GM12865 (cell line): ENCODE measurements around the gene HOMER2.

ENCODE experiments used
- DNase-seq: peaks from one replicate; pipeline ENCODE4 v3.0.0; 2010; ENCODE audit warnings: low read depth
- H3K4me3 ChIP-seq: 2 replicates; pipeline ENCODE4 v1.5.1; 2011; ENCODE audit warnings: mild to moderate bottlenecking, low read depth, low read length, control low read depth
- TF ChIP-seq, protein P1 (sequence below): IDR thresholded peaks from 2 replicates; pipeline ENCODE4 v1.5.1; 2011; ENCODE audit warnings: low read length, control low read depth, low read depth, inconsistent platforms; ENCODE audit not compliant: insufficient read depth; ENCODE audit errors: missing control alignments

The HOMER2 gene

GRCh38 chr15:82977076-82977475 is 24.6 kb upstream of the HOMER2 start:
- TF ChIP-seq, protein P1, sequence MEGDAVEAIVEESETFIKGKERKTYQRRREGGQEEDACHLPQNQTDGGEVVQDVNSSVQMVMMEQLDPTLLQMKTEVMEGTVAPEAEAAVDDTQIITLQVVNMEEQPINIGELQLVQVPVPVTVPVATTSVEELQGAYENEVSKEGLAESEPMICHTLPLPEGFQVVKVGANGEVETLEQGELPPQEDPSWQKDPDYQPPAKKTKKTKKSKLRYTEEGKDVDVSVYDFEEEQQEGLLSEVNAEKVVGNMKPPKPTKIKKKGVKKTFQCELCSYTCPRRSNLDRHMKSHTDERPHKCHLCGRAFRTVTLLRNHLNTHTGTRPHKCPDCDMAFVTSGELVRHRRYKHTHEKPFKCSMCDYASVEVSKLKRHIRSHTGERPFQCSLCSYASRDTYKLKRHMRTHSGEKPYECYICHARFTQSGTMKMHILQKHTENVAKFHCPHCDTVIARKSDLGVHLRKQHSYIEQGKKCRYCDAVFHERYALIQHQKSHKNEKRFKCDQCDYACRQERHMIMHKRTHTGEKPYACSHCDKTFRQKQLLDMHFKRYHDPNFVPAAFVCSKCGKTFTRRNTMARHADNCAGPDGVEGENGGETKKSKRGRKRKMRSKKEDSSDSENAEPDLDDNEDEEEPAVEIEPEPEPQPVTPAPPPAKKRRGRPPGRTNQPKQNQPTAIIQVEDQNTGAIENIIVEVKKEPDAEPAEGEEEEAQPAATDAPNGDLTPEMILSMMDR, result no peak
- DNase-seq, result no peak
- no peak overlapping the region for H3K4me3 ChIP-seq

GRCh38 chr15:82972990-82973389 is 20.5 kb upstream of the HOMER2 start:
- TF ChIP-seq, protein P1, result no peak
- no peak overlapping the region for H3K4me3 ChIP-seq
- no peak for DNase-seq

DNA sequence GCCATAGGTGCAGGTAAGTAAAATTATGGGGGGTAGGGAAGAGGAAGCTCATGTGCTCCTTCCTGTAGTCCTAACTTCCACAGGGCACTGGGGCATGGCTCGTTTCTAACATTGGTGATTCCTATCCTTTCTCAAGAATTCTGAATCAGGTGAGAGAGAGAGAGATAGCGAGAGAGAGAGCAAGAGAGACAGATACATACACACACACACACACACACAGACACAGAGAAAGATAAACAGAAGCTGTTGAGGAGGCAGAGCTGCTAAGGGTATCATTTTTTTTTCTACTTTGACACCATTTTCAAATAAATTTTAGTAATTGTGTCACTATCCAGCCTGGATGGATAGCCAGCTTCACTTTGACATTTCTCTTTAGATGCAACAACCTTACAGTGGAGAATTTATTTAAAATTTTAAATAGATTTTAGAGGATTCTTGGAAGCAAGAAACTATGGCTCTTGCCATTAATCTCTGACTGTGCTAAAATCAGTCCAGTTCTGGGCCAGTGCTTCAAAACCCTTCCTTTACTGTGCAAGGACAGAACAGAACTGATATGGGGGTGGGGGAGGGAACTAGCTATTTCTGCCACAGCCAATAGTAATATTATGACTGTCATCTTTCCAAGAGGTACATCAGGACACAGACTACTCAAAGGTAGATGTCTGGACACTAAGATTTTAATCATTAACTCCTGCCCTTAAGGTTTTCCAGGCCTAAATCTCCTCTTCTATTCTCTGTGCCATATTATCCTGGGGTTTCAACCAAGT is 18.9 kb upstream of the HOMER2 start:
- DNase-seq, result no peak
- TF ChIP-seq, protein P1, result no peak
- no peak overlapping the region for H3K4me3 ChIP-seq

- DNase-seq, result no peak
- TF ChIP-seq, protein P1, result no peak
- no peak overlapping the region for H3K4me3 ChIP-seq
Observed at GRCh38 chr15:82970696-82971095, 18.2 kb upstream of the HOMER2 start.

DNA sequence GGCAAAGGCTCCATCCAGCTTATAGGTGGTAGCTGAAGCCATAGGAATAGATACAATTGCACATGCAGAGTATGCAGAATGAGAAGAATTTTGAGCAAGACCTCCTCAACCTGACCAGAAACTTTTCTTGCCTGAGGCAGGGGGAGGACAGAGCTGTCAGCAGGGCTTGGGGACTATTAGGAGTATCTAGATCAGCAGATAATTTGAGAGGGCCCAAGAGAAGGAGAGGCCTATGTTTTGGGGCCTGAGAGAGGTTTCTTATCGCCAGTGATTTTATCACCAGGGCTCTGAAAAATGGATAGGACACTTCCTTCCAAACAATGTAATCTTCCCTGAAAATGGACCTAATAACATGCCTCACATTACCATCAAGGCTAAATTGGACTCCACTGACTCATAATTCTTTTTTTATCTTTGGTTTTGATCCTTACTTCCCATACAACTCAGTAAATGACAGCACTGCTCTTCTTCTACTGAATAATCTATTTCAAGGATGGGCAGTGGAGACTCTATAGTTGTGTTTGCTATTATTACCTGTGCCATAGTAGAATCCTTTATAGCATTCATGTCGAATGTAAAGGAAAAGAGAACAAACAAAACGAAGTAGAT is 17.7 kb upstream of the HOMER2 start:
- no peak for DNase-seq
- H3K4me3 ChIP-seq, result no peak overlapping the region
- TF ChIP-seq, protein P1, result no peak

- TF ChIP-seq, protein P1, result no peak
- H3K4me3 ChIP-seq, result no peak overlapping the region
- DNase-seq, result no peak
Observed at GRCh38 chr15:82969353-82969752, 16.8 kb upstream of the HOMER2 start.

- no peak for DNase-seq
- TF ChIP-seq, protein P1, result no peak
- no peak overlapping the region for H3K4me3 ChIP-seq
Observed at GRCh38 chr15:82968066-82968465, 15.5 kb upstream of the HOMER2 start.
